Common myeloid progenitor, CD34-positive (primary cell): ENCODE data around the gene ZFPM1.

Experiments
- CTCF ChIA-PET: fragments of 350-600 bp; sonication (Branson Sonifier 250); formaldehyde crosslinking; loops from one replicate; lab custom pipeline; 2021; ENCODE audit warnings: antibody characterized with exemption; lab: Charles Lee
- POLR2A ChIA-PET: fragments of 350-600 bp; sonication (Branson Sonifier 250); formaldehyde crosslinking; loops from one replicate; lab custom pipeline; 2021; ENCODE audit warnings: antibody characterized with exemption; lab: Charles Lee
- DNase-seq, 3 donors: peaks; one replicate each; pipeline versions ENCODE4 v3.0.0 to v3.0.0-alpha.2; 2013
- H3K27ac ChIP-seq, 2 experiments: 1 replicate in 1 of 2; 2 replicates in 1 of 2; pipeline ENCODE4 v1.7.0; 2013; ENCODE audit warnings: inconsistent platforms in 2 of 2, low read length in 2 of 2, mild to moderate bottlenecking in 2 of 2, low read depth in 1 of 2, moderate library complexity in 1 of 2; ENCODE audit not compliant: severe bottlenecking in 2 of 2, insufficient read depth in 1 of 2, poor library complexity in 1 of 2
- H3K27me3 ChIP-seq, 5 experiments: replicated peaks in 2 of 5; 1 replicate in 3 of 5; 2 replicates in 2 of 5; pipeline versions ENCODE4 v1.6.1 to v1.7.0; 2013; ENCODE audit warnings: low read length in 4 of 5, mild to moderate bottlenecking in 2 of 5, moderate library complexity in 2 of 5, inconsistent platforms in 1 of 5; ENCODE audit not compliant: insufficient read depth in 5 of 5, control insufficient read depth in 4 of 5
- H3K36me3 ChIP-seq, 4 experiments: 1 replicate in 2 of 4; 2 replicates in 2 of 4; pipeline versions ENCODE4 v1.6.1 to v1.7.0; 2013; ENCODE audit warnings: low read length in 3 of 4, control low read depth in 1 of 4, mild to moderate bottlenecking in 1 of 4; ENCODE audit not compliant: control insufficient read depth in 4 of 4, insufficient read depth in 4 of 4
- H3K4me1 ChIP-seq, 4 experiments: 1 replicate in 3 of 4; 2 replicates in 1 of 4; pipeline versions ENCODE4 v1.6.1 to v1.7.1; 2013; ENCODE audit warnings: low read length in 3 of 4, mild to moderate bottlenecking in 3 of 4, control low read depth in 1 of 4, inconsistent platforms in 1 of 4, moderate library complexity in 1 of 4; ENCODE audit not compliant: control insufficient read depth in 4 of 4, insufficient read depth in 4 of 4; ENCODE audit errors: control extremely low read depth in 1 of 4
- H3K4me3 ChIP-seq, 7 experiments: 1 replicate in 4 of 7; 2 replicates in 3 of 7; pipeline versions ENCODE4 v1.5.1 to v1.7.0; 2013; ENCODE audit warnings: mild to moderate bottlenecking in 7 of 7, low read length in 6 of 7, moderate library complexity in 6 of 7, inconsistent platforms in 2 of 7, low read depth in 2 of 7, control low read depth in 1 of 7; ENCODE audit not compliant: insufficient read depth in 4 of 7, control insufficient read depth in 1 of 7; ENCODE audit errors: extremely low read depth in 1 of 7
- H3K9me3 ChIP-seq, 5 experiments: 1 replicate in 4 of 5; 2 replicates in 1 of 5; pipeline versions ENCODE4 v1.6.1 to v1.7.1; 2013; ENCODE audit warnings: low read length in 4 of 5, mild to moderate bottlenecking in 2 of 5, inconsistent platforms in 1 of 5, low read depth in 1 of 5, moderate library complexity in 1 of 5; ENCODE audit not compliant: control insufficient read depth in 4 of 5, insufficient read depth in 2 of 5; ENCODE audit errors: control extremely low read depth in 1 of 5
- WGBS: methylation state at CpG from one replicate; pipeline ENCODE4 v1.1.5; 2013; ENCODE audit not compliant: insufficient coverage; 5-methylcytosine and 5-hydroxymethylcytosine counted together

ZFPM1 gene

GRCh38 chr16:88585927-88586581 lies 133.0 kb downstream of the ZFPM1 start:
- WGBS: 99% methylated on average over 10 of the region's 13 CpGs
- Histone ChIP-seq H3K4me3 (no peak overlapping the region), H3K9me3 (no peaks in the 10 kb centered on the region), H3K27ac (no peak overlapping the region), H3K4me1 (no peaks in the 10 kb centered on the region), H3K27me3 (no peaks in the 10 kb centered on the region), H3K36me3 (peaks cover 6 to 81% (median 59%) of the 10 kb centered on the region in 4 experiments)
- no peak for DNase-seq
- ChIA-PET CTCF (no interaction called here), POLR2A (no interaction called here)
